SIG-M5 (cell line): ENCODE measurements around the gene C1GALT1C1L.
A peak's percentile ranks its signal among the peaks of the same experiment; 100 is the strongest.
"Not testable (repeated sequence)": the region's sequence is repeated elsewhere in the genome, so short reads cannot be mapped to it uniquely, and the experiment has no call there.

Experiments
- DNase-seq: peaks from one replicate; lab custom pipeline; 2025; lab: John Stamatoyannopoulos, UW

C1GALT1C1L gene

GRCh38 chr2:43653506-43653905, 22.7 kb downstream of the C1GALT1C1L start:
- DNase-seq: no peak

- DNase-seq: no peak
Observed at GRCh38 chr2:43648994-43649701, 27.1 kb downstream of the C1GALT1C1L start.

GRCh38 chr2:43643680-43644079, 32.5 kb downstream of the C1GALT1C1L start:
- DNase-seq: no peak

- DNase-seq: no peak
Observed at GRCh38 chr2:43642363-43642762, 33.9 kb downstream of the C1GALT1C1L start.

DNA sequence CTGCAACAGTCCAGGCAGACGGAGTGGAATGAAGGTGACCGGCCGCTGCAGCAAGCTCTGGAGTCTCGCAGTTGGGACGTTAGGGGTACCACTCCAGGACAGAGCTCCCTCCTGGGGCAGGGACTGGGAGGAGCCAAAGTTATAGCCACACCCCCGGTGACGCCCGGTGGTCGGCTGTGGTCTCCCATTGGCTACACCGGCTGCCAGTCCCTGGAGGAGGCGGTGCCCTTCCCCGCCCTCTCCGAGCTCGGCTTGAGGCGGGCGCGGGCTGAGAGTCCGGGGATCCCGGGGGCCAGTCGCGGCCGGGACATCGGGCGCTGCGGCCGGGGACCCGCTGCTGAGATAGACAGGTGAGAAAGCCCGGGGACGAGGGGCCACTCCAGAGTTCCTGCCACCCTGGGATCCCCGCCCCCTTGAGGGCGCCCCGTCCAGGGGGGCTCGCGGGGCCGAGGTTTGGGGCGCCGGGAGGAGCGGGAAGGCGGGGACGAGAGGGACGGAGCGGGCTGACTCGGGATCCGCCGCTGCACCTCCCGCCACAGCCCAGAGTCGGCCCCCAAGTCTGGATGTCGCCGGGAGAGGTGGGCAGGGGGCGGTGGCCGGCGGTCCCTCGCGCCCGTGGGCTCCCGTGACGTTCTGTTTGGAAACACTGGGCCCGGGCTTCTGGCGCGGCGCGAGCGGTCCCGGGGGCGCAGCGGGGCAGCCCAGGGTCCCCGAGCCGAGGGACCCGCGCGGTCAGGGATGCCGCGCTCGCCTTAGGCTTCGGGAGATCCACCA, 39.0 kb downstream of the C1GALT1C1L start, which contains the start of gene PLEKHH2:
PLEKHH2 (plus strand) TSS at position 231 of the 774 bp plus-strand sequence. CDS start 7,414 bp downstream, outside the sequence.
- DNase-seq: no peak

DNA sequence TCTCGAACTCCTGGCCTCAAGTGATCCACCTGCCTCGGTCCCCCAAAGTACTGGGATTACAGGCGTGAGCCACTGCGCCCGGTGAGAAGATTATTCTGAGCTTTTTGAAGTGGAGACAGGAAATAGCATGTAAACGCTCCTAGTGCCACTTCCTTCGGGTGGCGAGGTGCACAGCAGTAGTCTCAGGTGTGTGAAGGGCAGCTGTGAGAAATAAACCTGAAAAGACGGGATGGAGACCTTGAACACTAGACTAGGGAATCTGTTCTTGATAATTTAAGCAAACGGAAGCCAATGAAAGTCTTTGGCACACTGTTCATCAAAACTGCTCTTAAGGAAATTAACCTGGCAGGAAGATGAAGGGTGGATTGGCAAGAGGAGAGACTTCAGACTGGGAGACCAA, 39.6 kb downstream of the C1GALT1C1L start:
- no peak for DNase-seq

GRCh38 chr2:43636153-43636552, 40.1 kb downstream of the C1GALT1C1L start:
- not testable (repeated sequence) for DNase-seq

- peak; percentile 31 for DNase-seq
Observed at GRCh38 chr2:43634604-43635306, 41.5 kb downstream of the C1GALT1C1L start.

- no peak for DNase-seq
Observed at GRCh38 chr2:43631618-43632317, 44.5 kb downstream of the C1GALT1C1L start.
